Activated CD4-positive, alpha-beta memory T cell treated with anti-CD3 and anti-CD28 coated beads for 36 hours (primary cell): ENCODE measurements around the gene UQCRC1. TPM values are rescaled to one million over a fixed set of nuclear protein-coding genes. Genes with fewer than 3 reads are reported as not detected.
A peak's percentile ranks its signal among the peaks of the same experiment; 100 is the strongest.

Source experiments
- CTCF ChIA-PET: fragments of 350-600 bp; sonication (Branson Sonifier 250); formaldehyde crosslinking; loops from one replicate; lab custom pipeline; 2021; ENCODE audit warnings: antibody characterized with exemption, inconsistent platforms; lab: Charles Lee
- POLR2A ChIA-PET: fragments of 350-600 bp; sonication (Branson Sonifier 250); formaldehyde crosslinking; loops from one replicate; lab custom pipeline; 2021; ENCODE audit warnings: antibody characterized with exemption; lab: Charles Lee
- DNase-seq: peaks from one replicate; pipeline ENCODE4 v3.0.0-alpha.2; 2020
- H3K27ac Mint-ChIP-seq: one replicate; pipeline ENCODE4 v1.8.0; 2021; ENCODE audit warnings: mixed read lengths
- H3K27me3 Mint-ChIP-seq: one replicate; pipeline ENCODE4 v1.8.0; 2021; ENCODE audit warnings: mixed read lengths
- H3K36me3 Mint-ChIP-seq: one replicate; pipeline ENCODE4 v1.8.0; 2021; ENCODE audit warnings: mixed read lengths
- H3K4me1 Mint-ChIP-seq: one replicate; pipeline ENCODE4 v1.8.0; 2021; ENCODE audit warnings: low read depth, mixed read lengths
- H3K4me3 Mint-ChIP-seq: one replicate; pipeline ENCODE4 v1.8.0; 2021; ENCODE audit warnings: mild to moderate bottlenecking, mixed read lengths
- H3K9me3 Mint-ChIP-seq: one replicate; pipeline ENCODE4 v1.8.0; 2021; ENCODE audit warnings: mixed read lengths
- intact Hi-C: fragments of 100-400 bp; cut with micrococcal nuclease; formaldehyde crosslinking; loops from one replicate; pipeline ENCODE4 v1.15.1; 2023
- total RNA-seq, 2 experiments: library from RNA; stranded (reverse); gene quantifications; one replicate each; pipeline ENCODE4 v1.2.3, GENCODE V29; 2021

The UQCRC1 gene
- total RNA-seq, 2 experiments from 2014 or later = 251 to 259 TPM

DNA sequence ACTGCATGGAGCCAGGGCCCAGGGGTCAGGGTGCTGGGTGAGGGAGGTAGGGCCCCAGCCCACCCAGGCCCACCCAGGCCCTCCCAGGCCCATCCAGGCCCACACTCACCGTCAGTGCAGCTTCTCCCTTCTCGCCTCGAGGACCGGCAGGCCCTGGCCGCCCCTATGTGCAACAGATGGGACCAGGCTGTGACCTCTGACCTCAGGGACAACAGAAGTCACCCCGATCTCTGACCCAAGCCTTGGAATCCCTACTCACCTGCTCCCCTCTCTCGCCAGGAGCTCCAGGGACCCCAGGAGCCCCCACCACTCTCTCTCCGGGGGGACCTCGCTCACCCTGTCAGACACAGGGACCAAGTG is 43.1 kb downstream of the UQCRC1 start:
- H3K36me3 Mint-ChIP-seq = no peaks in the 10 kb centered on the region
- intact Hi-C loops = no loop called here
- H3K27ac Mint-ChIP-seq = no peak overlapping the region
- ChIA-PET POLR2A (no interaction called here), CTCF (no interaction called here)
- no peaks in the 10 kb centered on the region for H3K9me3 Mint-ChIP-seq
- DNase-seq = no peak
- no peak overlapping the region for H3K4me3 Mint-ChIP-seq
- H3K27me3 Mint-ChIP-seq = no peaks in the 10 kb centered on the region
- H3K4me1 Mint-ChIP-seq = peaks cover 3% of the 10 kb centered on the region

DNA sequence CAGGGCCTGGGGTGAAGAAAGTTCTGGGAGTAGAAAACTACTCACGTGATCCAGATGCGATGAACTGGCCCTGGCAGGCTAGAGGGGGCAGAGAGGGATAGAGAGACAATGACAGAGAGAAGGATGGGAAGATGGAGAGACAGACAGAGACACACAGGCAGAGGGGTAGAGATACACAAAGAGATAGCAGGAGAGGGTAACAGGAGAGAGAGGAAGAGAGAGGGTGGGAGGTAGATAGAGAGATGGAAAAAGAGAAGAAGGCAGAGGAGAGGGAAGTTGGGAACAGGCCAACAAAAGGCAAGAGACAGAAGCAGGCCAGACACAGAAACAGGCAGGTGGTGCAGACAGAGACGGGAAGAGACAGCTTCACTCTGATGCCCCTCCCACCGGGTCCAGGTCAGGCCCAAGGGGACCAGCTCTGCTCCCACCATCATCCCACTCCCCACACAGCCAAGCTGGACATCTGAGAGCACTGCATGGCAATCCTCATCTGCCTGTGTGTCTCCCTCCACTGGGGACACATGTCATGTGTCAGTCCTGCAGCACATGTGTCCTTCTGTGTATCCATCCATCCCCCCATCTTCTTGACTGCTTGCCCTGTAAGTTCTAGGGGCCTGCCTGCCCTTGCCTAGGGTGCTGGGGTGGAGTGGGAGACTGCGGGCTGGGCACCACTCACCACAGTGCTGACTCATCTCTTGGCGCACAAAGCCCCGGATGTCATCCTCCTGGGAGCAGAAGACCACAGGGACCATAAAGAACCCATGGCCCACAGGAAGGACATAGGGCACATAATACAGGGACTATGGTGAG is 43.6 kb downstream of the UQCRC1 start:
- no peaks in the 10 kb centered on the region for H3K27me3 Mint-ChIP-seq
- no peak overlapping the region for H3K27ac Mint-ChIP-seq
- peaks cover 3% of the 10 kb centered on the region for H3K4me1 Mint-ChIP-seq
- intact Hi-C loops = no loop called here
- DNase-seq = peak; percentile 30
- no peaks in the 10 kb centered on the region for H3K36me3 Mint-ChIP-seq
- ChIA-PET POLR2A (no interaction called here), CTCF (interaction anchor here (0.6 kb wide), 1 partner anchor 130 kb away, joined by 3 read pairs; no protein-coding TSS in a partner anchor)
- no peak overlapping the region for H3K4me3 Mint-ChIP-seq
- H3K9me3 Mint-ChIP-seq = no peaks in the 10 kb centered on the region

DNA sequence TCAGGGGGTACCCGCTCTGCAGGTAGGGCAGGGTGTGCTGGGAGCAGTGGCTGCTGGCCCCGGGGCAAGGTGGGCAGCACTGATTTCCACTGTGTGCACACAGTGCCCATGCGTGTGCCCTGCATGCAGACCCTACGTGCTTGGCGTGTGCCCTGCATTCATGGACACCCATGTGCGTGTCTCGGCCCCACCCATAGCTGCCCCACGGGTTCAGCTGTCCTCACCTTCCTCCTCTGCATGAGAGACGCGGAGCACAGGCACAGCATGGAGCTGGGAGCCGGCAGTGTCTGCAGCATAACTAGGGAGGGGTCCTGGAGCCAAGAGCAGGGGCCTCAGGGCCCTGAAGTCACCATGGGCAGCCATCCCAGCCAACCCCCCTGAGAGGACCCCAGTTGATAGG is 44.3 kb downstream of the UQCRC1 start:
- Mint-ChIP-seq H3K27ac (no peak overlapping the region), H3K4me1 (peaks cover 3% of the 10 kb centered on the region), H3K27me3 (no peaks in the 10 kb centered on the region), H3K9me3 (no peaks in the 10 kb centered on the region), H3K36me3 (no peaks in the 10 kb centered on the region), H3K4me3 (no peak overlapping the region)
- ChIA-PET CTCF (interaction anchor here (0.6 kb wide), 1 partner anchor 129 kb away, joined by 3 read pairs; no protein-coding TSS in a partner anchor), POLR2A (no interaction called here)
- no peak for DNase-seq
- intact Hi-C loops = no loop called here

DNA sequence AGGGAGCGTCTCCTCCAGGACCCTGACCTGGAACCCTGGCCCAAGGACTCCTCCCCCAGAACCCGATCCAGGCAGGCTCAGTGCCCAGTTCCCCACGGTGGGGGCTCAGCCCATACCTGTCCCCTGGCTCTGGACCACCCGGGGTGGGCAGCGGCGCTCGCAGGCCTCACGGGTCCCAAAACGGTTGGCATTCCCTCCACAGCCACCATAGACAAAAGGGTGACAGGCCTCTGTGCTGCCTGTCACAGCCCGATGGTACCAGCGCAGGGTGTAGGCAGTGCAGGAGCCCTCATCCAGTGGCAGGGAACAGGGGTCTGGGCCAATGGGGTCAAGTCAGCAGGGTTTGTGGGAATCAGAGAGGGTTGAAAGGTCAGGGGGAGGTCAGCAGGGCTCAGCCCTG is 44.8 kb downstream of the UQCRC1 start:
- Mint-ChIP-seq H3K9me3 (no peaks in the 10 kb centered on the region), H3K27me3 (no peaks in the 10 kb centered on the region), H3K4me1 (peaks cover 3% of the 10 kb centered on the region), H3K36me3 (no peaks in the 10 kb centered on the region), H3K4me3 (no peak overlapping the region), H3K27ac (no peak overlapping the region)
- intact Hi-C loops = no loop called here
- ChIA-PET CTCF (no interaction called here), POLR2A (no interaction called here)
- no peak for DNase-seq

DNA sequence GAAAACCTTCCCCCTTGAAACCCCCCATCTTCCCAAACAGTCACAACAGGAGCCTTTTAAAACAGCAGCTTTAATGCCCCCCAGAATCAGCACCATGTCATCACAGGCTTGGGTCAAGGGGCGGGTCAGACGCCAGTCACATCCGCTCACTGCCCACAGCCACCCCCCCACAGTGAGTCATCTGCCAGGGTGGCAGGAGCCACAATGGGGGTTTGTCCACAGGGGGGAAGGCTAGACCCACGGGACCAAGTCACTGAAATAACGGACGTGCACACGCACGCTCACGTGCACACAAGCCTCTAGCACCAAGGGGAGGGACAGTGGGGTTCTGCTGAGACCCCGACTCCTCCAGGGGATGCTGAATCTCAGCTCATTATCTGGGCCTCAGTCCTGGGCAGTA is 45.4 kb downstream of the UQCRC1 start:
- Mint-ChIP-seq H3K4me3 (no peak overlapping the region), H3K36me3 (no peaks in the 10 kb centered on the region), H3K9me3 (no peaks in the 10 kb centered on the region), H3K27me3 (no peaks in the 10 kb centered on the region), H3K4me1 (peaks cover 3% of the 10 kb centered on the region), H3K27ac (no peak overlapping the region)
- peak; percentile 55 for DNase-seq
- ChIA-PET CTCF (interaction anchor here (1.2 kb wide), 1 partner anchor 163 kb away, joined by 4 read pairs; no protein-coding TSS in a partner anchor), POLR2A (no interaction called here)
- intact Hi-C loops = no loop called here

DNA sequence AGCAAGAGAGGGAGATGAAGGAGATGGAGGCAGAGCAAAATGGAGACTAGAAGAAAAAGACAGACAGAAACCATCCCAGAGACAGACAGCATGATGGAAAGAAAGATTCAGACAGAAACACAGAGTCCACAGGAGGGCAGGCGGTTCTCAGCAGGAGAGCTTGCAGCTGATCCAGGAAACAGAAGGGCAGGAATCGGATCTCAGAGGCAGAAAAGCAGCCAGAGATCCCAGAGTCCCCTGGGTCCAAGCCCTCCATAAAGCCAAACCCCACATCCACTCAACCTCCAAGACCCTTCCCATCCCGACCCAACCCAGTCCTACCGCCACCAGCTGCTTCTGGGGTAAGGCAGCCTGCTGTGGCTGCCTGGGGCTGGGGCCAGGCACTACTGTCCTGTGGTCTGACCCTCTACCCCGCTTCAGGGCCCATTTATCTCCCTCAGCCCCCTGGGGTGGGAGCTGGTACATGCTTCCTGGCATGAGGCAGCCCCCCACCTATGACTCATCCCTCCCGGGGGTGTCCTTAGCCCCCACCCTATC is 46.0 kb downstream of the UQCRC1 start, which contains the start of gene UCN2:
UCN2 (minus strand) TSS at position 400 of the 537 bp plus-strand sequence. CDS start 657 bp downstream, outside the sequence.
- POLR2A ChIA-PET = no interaction called here
- Mint-ChIP-seq H3K4me1 (peaks cover 5% of the 10 kb centered on the region), H3K27me3 (no peaks in the 10 kb centered on the region), H3K4me3 (no peak within 1 kb of the TSS), H3K9me3 (no peaks in the 10 kb centered on the region), H3K27ac (no peak within 1 kb of the TSS), H3K36me3 (no peaks in the 10 kb centered on the region)
- intact Hi-C loops = no loop called here
- CTCF ChIA-PET = interaction anchor here (1.2 kb wide), 1 partner anchor 163 kb away, joined by 4 read pairs; no protein-coding TSS in a partner anchor
- DNase-seq = no peak

DNA sequence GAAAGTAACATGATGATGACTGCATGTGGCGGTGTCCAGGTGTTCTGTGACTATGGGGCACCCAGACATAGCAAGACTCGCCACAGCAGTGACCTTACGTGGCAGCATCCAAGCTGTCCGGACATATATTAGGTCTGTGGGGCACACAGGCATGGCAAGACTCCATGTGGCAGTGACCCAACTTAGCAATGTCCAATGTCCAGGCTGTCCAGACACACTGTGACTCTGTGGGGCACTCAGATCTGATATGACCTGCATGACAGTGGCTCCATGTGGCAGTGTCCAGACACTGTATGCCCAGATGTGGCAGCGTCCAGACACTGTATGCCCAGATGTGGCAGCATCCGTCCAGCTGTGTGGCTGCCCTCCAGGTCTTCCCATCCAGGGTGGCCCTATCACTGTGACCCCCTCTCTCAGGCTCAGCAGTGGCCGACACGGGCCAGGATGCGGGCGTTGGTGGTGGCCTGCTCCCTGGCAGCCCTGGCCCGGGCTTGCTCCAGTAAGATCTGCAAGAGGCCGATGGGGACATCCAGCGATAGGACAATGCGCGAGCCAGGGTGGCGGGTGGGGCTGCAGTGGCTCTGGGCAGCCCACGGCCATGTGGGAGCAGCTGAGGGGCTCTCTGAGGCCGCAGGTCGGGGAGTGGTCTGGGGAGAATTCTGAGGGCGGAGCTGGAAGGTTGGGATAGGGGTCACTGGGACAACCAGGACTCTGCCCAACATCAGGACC is 46.9 kb downstream of the UQCRC1 start:
- H3K27ac Mint-ChIP-seq = no peak overlapping the region
- no peak overlapping the region for H3K4me3 Mint-ChIP-seq
- ChIA-PET CTCF (interaction anchor here (1.0 to 1.9 kb wide), 3 partner anchors 127 to 162 kb away, joined by 3 to 7 read pairs (median 4); no protein-coding TSS in a partner anchor), POLR2A (interaction anchor here (0.6 kb wide), 1 partner anchor 194 kb away, joined by 3 read pairs; no protein-coding TSS in a partner anchor)
- intact Hi-C loops = no loop called here
- no peaks in the 10 kb centered on the region for H3K36me3 Mint-ChIP-seq
- H3K4me1 Mint-ChIP-seq = peaks cover 9% of the 10 kb centered on the region
- no peak for DNase-seq
- no peaks in the 10 kb centered on the region for H3K27me3 Mint-ChIP-seq
- H3K9me3 Mint-ChIP-seq = no peaks in the 10 kb centered on the region

DNA sequence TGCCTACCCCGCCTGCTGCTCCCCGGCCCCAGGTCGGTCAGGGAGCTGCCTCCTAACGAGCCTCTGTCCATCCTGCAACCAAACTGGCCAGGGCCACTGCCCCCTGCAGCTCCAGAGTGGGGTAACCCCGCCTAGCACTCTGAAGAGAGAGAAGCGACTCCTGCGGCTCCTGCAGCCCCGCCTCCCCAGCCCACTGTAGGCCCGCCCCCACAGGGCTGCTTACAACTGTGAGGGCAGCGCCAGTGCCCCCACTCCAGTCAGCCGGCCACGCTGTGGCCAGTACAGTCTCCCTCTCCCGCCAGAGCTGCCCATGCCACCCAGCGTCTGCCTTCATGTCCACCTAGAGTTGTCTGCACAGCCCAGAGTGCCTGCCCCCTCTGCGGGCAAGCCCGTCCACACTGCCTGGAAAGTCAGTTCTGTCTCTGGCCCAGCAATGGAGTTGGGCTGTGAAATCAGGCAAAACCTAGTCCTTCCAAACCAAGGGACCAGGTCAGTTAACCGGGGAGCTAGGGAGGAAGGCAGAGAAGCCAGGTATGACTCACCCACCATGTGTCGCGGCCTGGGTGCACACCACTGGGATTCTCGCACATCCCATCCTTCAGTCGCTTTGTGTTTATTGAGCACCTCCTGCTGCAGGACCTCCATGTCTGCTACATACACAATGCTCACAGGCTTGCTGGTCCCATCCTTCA is 48.3 kb downstream of the UQCRC1 start:
- no peak overlapping the region for H3K4me3 Mint-ChIP-seq
- H3K9me3 Mint-ChIP-seq = no peaks in the 10 kb centered on the region
- ChIA-PET CTCF (interaction anchor here (0.8 to 5.6 kb wide), 3 partner anchors 12 to 161 kb away, joined by 3 to 58 read pairs (median 7); no protein-coding TSS in a partner anchor), POLR2A (no interaction called here)
- peaks cover 3% of the 10 kb centered on the region for H3K36me3 Mint-ChIP-seq
- DNase-seq = no peak
- H3K27me3 Mint-ChIP-seq = no peaks in the 10 kb centered on the region
- intact Hi-C loops = no loop called here
- H3K4me1 Mint-ChIP-seq = peaks cover 9% of the 10 kb centered on the region
- H3K27ac Mint-ChIP-seq = no peak overlapping the region

DNA sequence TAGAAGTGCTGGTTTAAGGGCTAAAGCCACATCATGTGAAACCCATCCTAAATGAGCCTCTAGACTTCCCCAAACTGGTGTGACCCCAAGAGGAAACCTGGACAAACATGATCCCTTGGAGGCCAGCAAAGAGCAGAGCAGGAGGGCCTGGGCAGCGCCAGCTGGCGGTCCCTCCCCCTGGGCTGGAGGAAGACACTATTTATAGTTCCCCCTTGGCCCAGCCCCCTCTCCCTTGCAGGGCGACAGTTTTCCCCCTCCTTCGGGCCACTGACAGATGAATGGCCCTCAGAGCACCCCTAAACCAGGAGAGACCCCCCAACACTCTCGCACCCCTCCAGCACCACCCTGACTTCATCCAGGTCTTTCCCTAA is 48.8 kb downstream of the UQCRC1 start:
- intact Hi-C loops = no loop called here
- no peak for DNase-seq
- Mint-ChIP-seq H3K27me3 (no peaks in the 10 kb centered on the region), H3K36me3 (peaks cover 3% of the 10 kb centered on the region), H3K4me3 (no peak overlapping the region), H3K9me3 (no peaks in the 10 kb centered on the region), H3K4me1 (peaks cover 10% of the 10 kb centered on the region), H3K27ac (no peak overlapping the region)
- POLR2A ChIA-PET = no interaction called here
- CTCF ChIA-PET = interaction anchor here (0.6 to 5.6 kb wide), 5 partner anchors 12 to 161 kb away, joined by 3 to 58 read pairs (median 3); partner anchors contain the start of gene SLC26A6

DNA sequence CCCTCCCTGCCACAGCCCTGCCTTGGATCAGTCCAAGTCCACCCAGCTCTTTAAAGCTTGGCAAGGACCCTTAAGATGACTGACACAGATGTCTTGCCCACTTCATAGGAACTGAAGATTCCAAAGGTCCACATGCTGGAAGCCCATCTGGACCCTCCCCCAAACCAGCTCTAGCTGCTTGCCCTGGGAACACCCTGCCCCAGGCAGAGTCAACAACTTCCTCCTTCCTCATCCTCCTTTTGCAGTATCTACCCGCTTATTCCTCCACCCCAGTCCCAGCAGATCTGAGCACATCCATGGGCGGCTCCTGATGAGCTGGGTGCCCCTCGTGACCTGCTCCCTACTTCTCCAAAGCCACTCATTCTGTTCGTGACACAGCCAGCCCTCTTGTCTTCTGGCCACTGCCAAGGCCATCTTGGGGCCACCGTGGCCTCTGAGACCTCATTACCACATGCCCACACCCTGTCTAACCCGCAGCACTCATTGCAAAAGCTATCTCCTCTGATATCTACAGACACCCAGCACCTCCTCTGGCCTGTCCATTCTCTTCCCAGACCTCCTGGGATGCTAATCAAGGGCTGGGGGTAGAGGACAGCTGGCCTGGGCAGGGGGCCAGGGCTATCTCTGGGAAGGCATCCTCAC is 50.8 kb downstream of the UQCRC1 start:
- intact Hi-C loops = loop anchor here (1.0 to 5.0 kb wide), 3 partner anchors 77 to 127 kb away; partner anchors contain the start of genes NCKIPSD and SLC26A6
- no peak overlapping the region for H3K27ac Mint-ChIP-seq

More for the DNA sequence above, 50.8 kb downstream of the UQCRC1 start:
- Mint-ChIP-seq H3K27me3 (no peaks in the 10 kb centered on the region), H3K9me3 (no peaks in the 10 kb centered on the region), H3K36me3 (peaks cover 3% of the 10 kb centered on the region), H3K4me3 (peak overlapping the region; percentile 17), H3K4me1 (peaks cover 16% of the 10 kb centered on the region)
- CTCF ChIA-PET = interaction anchor here (0.6 to 5.6 kb wide), 14 partner anchors 9 to 547 kb away, joined by 3 to 58 read pairs (median 8); partner anchors contain the start of genes CCDC51, SLC26A6, TMA7 and UQCRC1
- POLR2A ChIA-PET = interaction anchor here (1.0 to 1.7 kb wide), 2 partner anchors 77 to 91 kb away, joined by 3 to 7 read pairs; partner anchors contain the start of gene SLC26A6
- no peak for DNase-seq
